Activated naive CD8-positive, alpha-beta T cell treated with anti-CD3 and anti-CD28 coated beads, Interleukin-2, amount 10 ng/mL, durations not matched to agents 7 days and 5 days (primary cell): ENCODE measurements around the gene OR5M3. TPM values are rescaled to one million over a fixed set of nuclear protein-coding genes. Genes with fewer than 3 reads are reported as not detected.

Experiments used
- ATAC-seq: fragments of 150-1000 bp; cut with Tn5 transposase; one replicate; pipeline ENCODE4 v1.10.0; 2021; ENCODE audit warnings: low read depth, moderate library complexity
- POLR2A ChIA-PET: fragments of 350-600 bp; sonication (Branson Sonifier 250); formaldehyde crosslinking; loops from one replicate; lab custom pipeline; 2021; ENCODE audit warnings: antibody characterized with exemption; lab: Charles Lee
- DNase-seq: peaks from one replicate; pipeline ENCODE4 v3.0.0; 2021
- H3K27ac Mint-ChIP-seq: one replicate; pipeline ENCODE4 v1.8.0; 2022; ENCODE audit warnings: mild to moderate bottlenecking, mixed read lengths
- H3K27me3 Mint-ChIP-seq: one replicate; pipeline ENCODE4 v1.8.0; 2022; ENCODE audit warnings: mild to moderate bottlenecking, moderate library complexity, mixed read lengths
- H3K36me3 Mint-ChIP-seq: one replicate; pipeline ENCODE4 v1.8.0; 2021; ENCODE audit warnings: mild to moderate bottlenecking, mixed read lengths
- H3K4me1 Mint-ChIP-seq: one replicate; pipeline ENCODE4 v1.8.0; 2021; ENCODE audit warnings: mixed read lengths
- H3K4me3 Mint-ChIP-seq: one replicate; pipeline ENCODE4 v1.8.0; 2022; ENCODE audit warnings: mild to moderate bottlenecking, moderate library complexity, mixed read lengths
- H3K9me3 Mint-ChIP-seq: one replicate; pipeline ENCODE4 v1.8.0; 2021; ENCODE audit warnings: mixed read lengths
- total RNA-seq, 2 experiments: library from RNA; stranded (reverse); gene quantifications; one replicate each; pipeline ENCODE4 v1.2.3, GENCODE V29; 2021

The OR5M3 gene
- not detected for total RNA-seq

DNA sequence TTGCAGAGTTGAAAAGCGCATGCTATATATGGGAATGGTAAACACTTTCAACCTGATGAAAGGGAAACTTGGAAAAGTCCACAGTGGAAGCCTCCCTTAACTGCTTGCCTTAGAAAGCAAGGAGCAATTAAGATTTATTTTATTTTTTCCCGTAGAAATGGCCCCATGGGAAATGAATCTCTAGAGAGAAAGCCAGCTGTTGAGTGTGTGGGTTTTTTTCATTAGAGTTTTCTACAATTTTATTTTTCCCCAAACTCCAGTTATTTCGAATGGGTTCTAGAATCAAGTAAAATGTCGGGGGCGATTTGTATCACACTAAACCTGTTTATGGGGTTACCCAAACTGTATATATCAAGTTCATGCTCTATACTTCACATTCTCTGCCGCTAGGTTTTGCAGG is at the start of gene OR5M3:
OR5M3 (minus strand) TSS at position 101 of the 400 bp plus-strand sequence. CDS start 2,855 bp downstream, outside the sequence.
- H3K9me3 Mint-ChIP-seq: peaks cover 3% of the 10 kb centered on the region
- POLR2A ChIA-PET: no interaction called here

DNA sequence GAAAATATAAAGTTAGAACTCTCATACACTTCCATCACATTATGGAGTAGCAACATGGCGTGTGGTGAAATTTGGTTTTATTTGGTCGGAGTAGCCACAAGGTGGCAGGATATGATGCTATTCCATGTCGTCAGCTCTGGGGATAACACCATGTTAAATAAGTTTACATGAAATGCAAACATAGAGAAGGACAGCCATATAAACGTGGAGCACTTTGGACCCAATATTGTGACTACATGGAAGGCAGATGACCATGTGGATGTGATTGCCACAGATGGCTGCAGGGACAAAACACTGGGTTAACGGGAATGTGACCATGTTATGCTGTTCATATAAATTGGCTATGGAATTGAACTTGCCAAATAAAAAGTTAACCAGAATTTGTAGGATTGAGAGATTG is 48.9 kb upstream of the OR5M3 start:
- Mint-ChIP-seq H3K36me3 (no peaks in the 10 kb centered on the region), H3K9me3 (no peaks in the 10 kb centered on the region), H3K4me3 (no peak overlapping the region), H3K27me3 (no peaks in the 10 kb centered on the region), H3K27ac (no peak overlapping the region), H3K4me1 (no peaks in the 10 kb centered on the region)
- no peak for ATAC-seq
- POLR2A ChIA-PET: no interaction called here
- DNase-seq: no peak

More for the DNA sequence above, at the start of gene OR5M3:
- no peaks in the 10 kb centered on the region for H3K27me3 Mint-ChIP-seq
- no peak within 1 kb of the TSS for H3K4me3 Mint-ChIP-seq
- ATAC-seq: no peak
- H3K4me1 Mint-ChIP-seq: no peaks in the 10 kb centered on the region
- H3K36me3 Mint-ChIP-seq: no peaks in the 10 kb centered on the region
- no peak within 1 kb of the TSS for H3K27ac Mint-ChIP-seq
- no peak for DNase-seq

DNA sequence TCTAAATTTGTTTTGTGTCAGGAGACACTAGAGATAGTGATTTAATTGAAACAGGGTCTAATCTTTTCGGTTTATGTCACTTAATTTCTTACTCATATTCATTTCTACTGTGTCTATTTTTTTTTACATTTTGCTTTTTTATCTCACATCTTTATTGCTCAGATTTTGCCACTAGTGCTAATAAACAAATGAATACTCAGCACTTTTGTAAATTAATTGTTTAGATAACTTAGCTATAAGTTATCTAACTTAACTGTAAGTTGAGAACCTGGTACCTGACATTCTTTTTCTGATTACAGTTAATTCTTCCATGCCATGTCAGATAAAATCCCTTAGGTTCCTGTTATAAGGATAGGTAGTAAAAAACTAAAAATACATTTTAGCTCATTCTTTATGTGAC is 40.1 kb upstream of the OR5M3 start:
- no peaks in the 10 kb centered on the region for H3K36me3 Mint-ChIP-seq
- H3K27me3 Mint-ChIP-seq: no peaks in the 10 kb centered on the region
- ATAC-seq (no peak), DNase-seq (no peak)
- no peak overlapping the region for H3K27ac Mint-ChIP-seq
- H3K9me3 Mint-ChIP-seq: peaks cover 1% of the 10 kb centered on the region
- no peaks in the 10 kb centered on the region for H3K4me1 Mint-ChIP-seq
- POLR2A ChIA-PET: no interaction called here
- H3K4me3 Mint-ChIP-seq: no peak overlapping the region

DNA sequence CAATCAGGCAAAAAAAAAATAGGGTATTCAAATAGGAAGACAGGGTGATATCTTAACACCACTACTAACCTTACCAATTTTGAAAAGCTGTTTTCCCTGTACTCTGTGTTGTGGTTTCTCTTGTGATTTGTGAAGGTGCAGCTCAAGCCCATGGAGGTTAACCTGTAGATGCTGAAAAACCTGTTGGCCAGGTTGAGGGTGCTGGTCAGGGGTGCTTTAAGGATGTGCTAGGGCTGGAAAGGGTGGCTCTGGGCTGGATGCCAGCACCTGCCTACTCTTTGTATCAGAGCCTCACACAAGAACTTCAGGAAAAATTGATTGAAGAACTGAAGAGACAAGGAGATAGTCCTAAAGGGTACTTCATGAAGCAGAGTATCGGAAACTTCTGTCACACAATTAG is 36.3 kb upstream of the OR5M3 start:
- POLR2A ChIA-PET: no interaction called here
- no peak for ATAC-seq
- H3K27me3 Mint-ChIP-seq: no peaks in the 10 kb centered on the region
- H3K9me3 Mint-ChIP-seq: peaks cover 5% of the 10 kb centered on the region
- no peaks in the 10 kb centered on the region for H3K36me3 Mint-ChIP-seq
- no peak overlapping the region for H3K4me3 Mint-ChIP-seq
- no peak overlapping the region for H3K27ac Mint-ChIP-seq
- H3K4me1 Mint-ChIP-seq: no peaks in the 10 kb centered on the region
- no peak for DNase-seq

DNA sequence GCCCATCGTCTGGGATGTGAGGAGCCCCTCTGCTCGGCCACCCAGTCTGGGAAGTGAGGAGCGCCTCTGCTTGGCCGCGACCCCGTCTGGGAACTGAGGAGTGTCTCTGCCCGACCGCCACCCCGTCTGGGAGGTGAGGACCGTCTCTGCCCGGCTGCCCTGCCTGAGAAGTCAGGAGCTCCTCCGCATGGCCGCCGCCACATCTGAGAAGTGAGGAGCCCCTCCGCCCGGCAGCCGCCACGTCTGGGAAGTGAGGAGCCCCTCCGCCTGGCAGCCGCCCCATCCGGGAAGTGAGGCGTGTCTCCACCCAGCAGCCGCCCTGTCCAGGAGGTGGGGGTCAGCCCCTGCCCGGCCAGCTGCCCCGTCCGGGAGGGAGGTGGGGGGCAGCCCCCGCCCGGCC is 23.9 kb upstream of the OR5M3 start:
- POLR2A ChIA-PET: no interaction called here
- no peaks in the 10 kb centered on the region for H3K4me1 Mint-ChIP-seq
- peaks cover 2% of the 10 kb centered on the region for H3K9me3 Mint-ChIP-seq
- ATAC-seq (no peak), DNase-seq (no peak)
- H3K36me3 Mint-ChIP-seq: no peaks in the 10 kb centered on the region
- no peak overlapping the region for H3K27ac Mint-ChIP-seq
- H3K27me3 Mint-ChIP-seq: no peaks in the 10 kb centered on the region
- no peak overlapping the region for H3K4me3 Mint-ChIP-seq

DNA sequence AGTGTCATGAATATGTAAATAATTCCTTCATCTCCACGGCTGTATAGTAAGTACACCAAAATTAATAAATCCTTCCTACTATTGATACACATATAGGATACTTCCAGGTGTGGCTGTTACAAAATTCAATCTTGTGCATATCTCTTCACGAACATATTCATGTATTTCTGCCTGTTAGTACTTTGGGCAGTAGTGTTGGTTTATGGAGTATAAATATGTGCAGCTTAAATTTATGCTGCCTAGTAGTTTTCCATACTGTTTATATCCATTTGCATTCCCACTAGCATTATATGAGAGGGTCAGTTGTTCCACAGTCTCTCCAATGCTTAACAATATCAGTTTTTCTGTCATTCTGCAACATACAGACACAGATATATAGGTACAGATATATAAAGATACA is 22.0 kb upstream of the OR5M3 start:
- ATAC-seq (no peak), DNase-seq (no peak)
- Mint-ChIP-seq H3K36me3 (no peaks in the 10 kb centered on the region), H3K27ac (no peak overlapping the region), H3K4me1 (no peaks in the 10 kb centered on the region), H3K4me3 (no peak overlapping the region), H3K27me3 (no peaks in the 10 kb centered on the region), H3K9me3 (peaks cover 4% of the 10 kb centered on the region)
- POLR2A ChIA-PET: no interaction called here

DNA sequence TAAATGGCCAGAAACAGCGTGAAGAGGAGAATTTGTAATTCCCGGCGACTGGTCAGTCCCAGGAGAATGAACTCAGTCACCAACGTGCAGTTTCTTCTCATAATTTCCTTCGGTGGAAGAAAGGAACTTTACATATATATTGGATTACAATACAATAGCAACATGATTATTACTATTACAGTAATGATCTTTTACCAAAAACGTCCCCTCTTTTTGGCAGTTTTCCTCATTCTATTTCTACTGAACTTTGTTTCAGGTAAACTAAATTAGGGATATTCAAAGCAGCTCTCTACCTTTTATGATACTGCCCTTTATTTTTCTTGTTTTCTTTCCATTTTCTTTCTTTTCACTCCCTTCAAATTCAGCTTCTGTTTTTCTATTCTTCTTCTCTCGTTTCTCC is 18.1 kb upstream of the OR5M3 start, which contains the start of gene OR5M8:
OR5M8 (minus strand) TSS at position 101 of the 400 bp plus-strand sequence; CDS start at position 101, 0 bp downstream.
- peaks cover 6% of the 10 kb centered on the region for H3K9me3 Mint-ChIP-seq
- ATAC-seq (no peak), DNase-seq (no peak)
- H3K27ac Mint-ChIP-seq: no peak within 1 kb of the TSS
- no peak within 1 kb of the TSS for H3K4me3 Mint-ChIP-seq
- POLR2A ChIA-PET: no interaction called here
- H3K36me3 Mint-ChIP-seq: no peaks in the 10 kb centered on the region
- no peaks in the 10 kb centered on the region for H3K27me3 Mint-ChIP-seq
- no peaks in the 10 kb centered on the region for H3K4me1 Mint-ChIP-seq

DNA sequence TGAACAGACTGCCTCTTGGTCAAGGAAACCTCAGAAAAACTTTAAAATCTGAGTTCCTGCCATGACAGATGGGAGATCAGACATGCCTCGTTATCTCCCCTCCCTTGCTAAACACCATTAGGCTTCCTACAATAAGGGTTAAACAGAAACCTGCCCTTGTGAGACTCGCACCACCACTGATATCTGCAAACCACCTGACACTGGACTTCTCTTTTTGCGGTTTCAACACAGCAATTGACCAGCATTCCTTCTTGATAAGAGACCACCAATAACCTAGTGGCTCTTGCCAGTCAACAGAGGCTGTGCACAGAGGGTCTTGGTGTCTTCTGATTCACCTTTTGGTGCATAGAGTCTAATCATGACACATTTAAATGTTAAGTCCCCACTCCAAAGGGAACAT is 13.6 kb upstream of the OR5M3 start:
- H3K9me3 Mint-ChIP-seq: peaks cover 8% of the 10 kb centered on the region
- H3K36me3 Mint-ChIP-seq: no peaks in the 10 kb centered on the region
- no peak overlapping the region for H3K4me3 Mint-ChIP-seq
- H3K27ac Mint-ChIP-seq: no peak overlapping the region
- no peaks in the 10 kb centered on the region for H3K4me1 Mint-ChIP-seq
- DNase-seq (no peak), ATAC-seq (no peak)
- POLR2A ChIA-PET: no interaction called here
- H3K27me3 Mint-ChIP-seq: no peaks in the 10 kb centered on the region

DNA sequence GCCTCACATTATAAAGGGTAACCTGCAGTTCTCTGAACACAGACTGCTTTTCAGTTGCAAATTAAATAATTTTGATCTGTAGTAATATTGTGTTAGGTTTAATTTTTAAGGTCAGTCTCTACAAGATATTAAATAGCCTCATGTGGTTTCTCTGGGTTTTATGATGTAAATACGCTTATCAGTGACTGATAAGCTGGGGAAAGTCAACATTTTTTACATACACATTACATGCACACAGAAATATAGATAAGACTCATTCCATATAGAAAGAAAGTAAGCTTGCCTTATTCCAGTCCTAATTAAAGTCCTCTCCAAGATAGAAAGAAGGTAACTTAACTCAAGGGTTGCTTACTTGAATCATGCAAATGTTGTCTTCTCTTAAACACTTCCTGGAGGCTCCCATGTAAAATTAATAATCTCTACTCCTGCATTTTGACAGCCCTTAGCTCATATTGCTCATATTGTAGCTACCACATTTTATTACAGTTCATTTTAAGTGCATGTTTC is 1.6 kb upstream of the OR5M3 start:
- POLR2A ChIA-PET: no interaction called here
- DNase-seq (no peak), ATAC-seq (no peak)
- no peak overlapping the region for H3K4me3 Mint-ChIP-seq
- no peaks in the 10 kb centered on the region for H3K27me3 Mint-ChIP-seq
- peaks cover 4% of the 10 kb centered on the region for H3K9me3 Mint-ChIP-seq
- H3K36me3 Mint-ChIP-seq: no peaks in the 10 kb centered on the region
- H3K4me1 Mint-ChIP-seq: no peaks in the 10 kb centered on the region
- H3K27ac Mint-ChIP-seq: no peak overlapping the region

DNA sequence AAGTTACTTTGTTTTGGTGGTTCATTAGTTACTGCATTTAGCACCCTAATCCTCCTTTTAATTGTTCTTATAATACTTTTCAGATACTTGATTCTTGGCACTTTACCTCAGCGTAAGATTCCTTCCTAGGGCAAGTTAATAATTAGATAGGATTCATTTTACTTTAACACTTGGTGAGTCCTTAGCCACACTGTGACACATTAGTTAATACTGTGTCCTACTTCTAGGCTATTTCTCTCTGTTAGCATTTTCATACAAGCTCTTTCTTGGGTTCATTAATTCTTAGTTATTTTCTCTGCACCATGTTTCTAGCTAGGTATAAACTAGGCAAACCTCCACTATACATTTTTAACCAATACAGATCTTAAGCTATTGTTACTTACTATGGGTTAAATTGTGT is 16.1 kb downstream of the OR5M3 start:
- no peaks in the 10 kb centered on the region for H3K36me3 Mint-ChIP-seq
- POLR2A ChIA-PET: no interaction called here
- peaks cover 2% of the 10 kb centered on the region for H3K9me3 Mint-ChIP-seq
- no peak for DNase-seq
- H3K4me1 Mint-ChIP-seq: no peaks in the 10 kb centered on the region
- no peaks in the 10 kb centered on the region for H3K27me3 Mint-ChIP-seq
- H3K27ac Mint-ChIP-seq: no peak overlapping the region
- no peak overlapping the region for H3K4me3 Mint-ChIP-seq
- ATAC-seq: no peak

DNA sequence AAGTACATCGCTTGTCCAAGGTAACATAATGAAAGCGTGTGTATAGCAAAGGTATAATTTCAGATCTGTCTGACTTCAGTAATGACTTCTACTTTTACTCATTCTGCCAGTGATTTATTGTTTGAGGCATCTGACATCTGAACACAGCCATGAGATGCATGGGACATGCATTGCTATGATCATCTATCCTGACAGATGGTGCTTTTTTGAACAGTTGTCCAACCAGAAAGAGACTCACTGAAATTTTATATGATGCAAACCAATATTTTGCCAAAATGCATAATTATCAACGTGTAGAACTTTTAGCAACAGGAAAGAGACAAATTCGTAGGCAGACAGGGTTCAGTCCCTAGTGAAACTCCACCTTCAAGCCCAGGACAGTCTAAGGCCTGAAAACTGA is 19.6 kb downstream of the OR5M3 start:
- DNase-seq (no peak), ATAC-seq (no peak)
- Mint-ChIP-seq H3K9me3 (peaks cover 8% of the 10 kb centered on the region), H3K27ac (no peak overlapping the region), H3K27me3 (no peaks in the 10 kb centered on the region), H3K4me1 (no peaks in the 10 kb centered on the region), H3K4me3 (no peak overlapping the region), H3K36me3 (no peaks in the 10 kb centered on the region)
- POLR2A ChIA-PET: no interaction called here

Other genes with a start within 250 kb of the OR5M3 start
- gene OR5T2, start 239.1 kb downstream of the OR5M3 start, total RNA-seq: not detected
- not detected for gene OR5T3, start 221.1 kb downstream of the OR5M3 start, total RNA-seq
- not detected for gene OR5T1, start 199.2 kb downstream of the OR5M3 start, total RNA-seq
- not detected for gene OR8H1, start 181.1 kb downstream of the OR5M3 start, total RNA-seq
- gene OR8K3, start 158.2 kb downstream of the OR5M3 start, total RNA-seq: not detected
- gene OR8K1, start 127.3 kb downstream of the OR5M3 start, total RNA-seq: not detected
- gene OR8J1, start 119.1 kb downstream of the OR5M3 start, total RNA-seq: not detected
- gene OR8U1, start 97.7 kb downstream of the OR5M3 start, total RNA-seq: not detected
- not detected for gene OR5AL1, start 60.7 kb downstream of the OR5M3 start, total RNA-seq
- not detected for gene OR5M8, start 18.0 kb upstream of the OR5M3 start, total RNA-seq
- not detected for gene OR5M11, start 69.9 kb upstream of the OR5M3 start, total RNA-seq
- gene OR5M10, start 104.4 kb upstream of the OR5M3 start, total RNA-seq: not detected
- gene OR5M1, start 141.5 kb upstream of the OR5M3 start, total RNA-seq: not detected
- not detected for gene OR5AP2, start 169.1 kb upstream of the OR5M3 start, total RNA-seq
- gene OR5AR1, start 190.3 kb upstream of the OR5M3 start, total RNA-seq: not detected
- gene OR9G1, start 225.7 kb upstream of the OR5M3 start, total RNA-seq: not detected